Measurements from ENCODE around the gene AMOTL1. TPM values are rescaled to one million over a fixed set of nuclear protein-coding genes. Genes with fewer than 3 reads are reported as not detected.

The AMOTL1 gene
- total and polyA plus RNA-seq, 2 donors (not counting 3 experiments of a cell fraction or from before 2014, with no cell fraction given), result 12.5 to 37.8 TPM

- BruUV-seq (replicated peaks), result no TSS peak
- Histone ChIP-seq H3K79me2 (ENCODE audit: control insufficient read depth, insufficient read depth, low read length) (peaks cover 96% of the 10 kb centered on the region), H3K4me1 (ENCODE audit: control insufficient read depth, extremely low read depth, insufficient read depth, low read length) (peaks cover 27% of the 10 kb centered on the region), H3K9ac (replicated peaks; ENCODE audit: extremely low read depth, insufficient read depth, low read length) (no peak overlapping the region), H3K4me2 (ENCODE audit: insufficient read depth, low read length) (no peak overlapping the region), H3K36me3 (ENCODE audit: control insufficient read depth in 2 of 2, extremely low read depth in 1 of 2, insufficient read depth in 2 of 2, low read length in 2 of 2) (no peaks in the 10 kb centered on the region), H3K4me3 (replicated peaks in 1 of 3; ENCODE audit: insufficient read depth in 1 of 3, low read depth in 1 of 3, low read length in 3 of 3) (no peak overlapping the region), H3K27ac (ENCODE audit: insufficient read depth, low read depth, low read length) (no peak overlapping the region), H3K9me3 (replicated peaks; ENCODE audit: control insufficient read depth, insufficient read depth, low read length) (no peaks in the 10 kb centered on the region), H3K9me1 (replicated peaks; ENCODE audit: control insufficient read depth, extremely low read depth, insufficient read depth, low read length) (no peaks in the 10 kb centered on the region), H4K20me1 (replicated peaks; ENCODE audit: control insufficient read depth, extremely low read depth, insufficient read depth, low read length) (peaks cover 7% of the 10 kb centered on the region), H2AFZ (ENCODE audit: low read depth, low read length) (no peak overlapping the region), H3K27me3 (ENCODE audit: control insufficient read depth in 2 of 2, insufficient read depth in 2 of 2, low read length in 2 of 2) (no peaks in the 10 kb centered on the region)
- intact Hi-C loops (cut with micrococcal nuclease), result no loop called here
- ChIA-PET POLR2A (no interaction called here), CTCF (interaction anchor here (0.9 to 1.5 kb wide), 5 partner anchors 12 to 195 kb away, joined by 3 to 6 read pairs (median 3); no protein-coding TSS in a partner anchor)
- FAIRE-seq (no peak), DNase-seq (ENCODE audit: low read depth, low spot score) (no peak)
- TF ChIP-seq FOS (IDR thresholded peaks at IDR 0.05; ENCODE audit: borderline replicate concordance, insufficient read depth, low read length), result no peak
- TF ChIP-seq, protein P1, sequence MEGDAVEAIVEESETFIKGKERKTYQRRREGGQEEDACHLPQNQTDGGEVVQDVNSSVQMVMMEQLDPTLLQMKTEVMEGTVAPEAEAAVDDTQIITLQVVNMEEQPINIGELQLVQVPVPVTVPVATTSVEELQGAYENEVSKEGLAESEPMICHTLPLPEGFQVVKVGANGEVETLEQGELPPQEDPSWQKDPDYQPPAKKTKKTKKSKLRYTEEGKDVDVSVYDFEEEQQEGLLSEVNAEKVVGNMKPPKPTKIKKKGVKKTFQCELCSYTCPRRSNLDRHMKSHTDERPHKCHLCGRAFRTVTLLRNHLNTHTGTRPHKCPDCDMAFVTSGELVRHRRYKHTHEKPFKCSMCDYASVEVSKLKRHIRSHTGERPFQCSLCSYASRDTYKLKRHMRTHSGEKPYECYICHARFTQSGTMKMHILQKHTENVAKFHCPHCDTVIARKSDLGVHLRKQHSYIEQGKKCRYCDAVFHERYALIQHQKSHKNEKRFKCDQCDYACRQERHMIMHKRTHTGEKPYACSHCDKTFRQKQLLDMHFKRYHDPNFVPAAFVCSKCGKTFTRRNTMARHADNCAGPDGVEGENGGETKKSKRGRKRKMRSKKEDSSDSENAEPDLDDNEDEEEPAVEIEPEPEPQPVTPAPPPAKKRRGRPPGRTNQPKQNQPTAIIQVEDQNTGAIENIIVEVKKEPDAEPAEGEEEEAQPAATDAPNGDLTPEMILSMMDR (IDR thresholded peaks at IDR 0.05; ENCODE audit: extremely low read depth in 1 of 2, insufficient read depth in 1 of 2, low read depth in 1 of 2, low read length in 2 of 2), result no peak
- dilution Hi-C loops (cut with MboI; ENCODE audit: extremely low pct_ligation_motif_present, low sequenced_read_pairs), result no loop called here
Measured at GRCh38 chr11:94773842-94774241, 5.7 kb downstream of the AMOTL1 start.

- Histone ChIP-seq H3K27ac (ENCODE audit: insufficient read depth, low read depth, low read length) (no peak overlapping the region), H3K79me2 (ENCODE audit: control insufficient read depth, insufficient read depth, low read length) (peaks cover 96% of the 10 kb centered on the region), H3K4me3 (replicated peaks in 1 of 3; ENCODE audit: insufficient read depth in 1 of 3, low read depth in 1 of 3, low read length in 3 of 3) (no peak overlapping the region), H3K27me3 (ENCODE audit: control insufficient read depth in 2 of 2, insufficient read depth in 2 of 2, low read length in 2 of 2) (no peaks in the 10 kb centered on the region), H2AFZ (ENCODE audit: low read depth, low read length) (no peak overlapping the region), H3K9me1 (replicated peaks; ENCODE audit: control insufficient read depth, extremely low read depth, insufficient read depth, low read length) (no peaks in the 10 kb centered on the region), H3K9me3 (replicated peaks; ENCODE audit: control insufficient read depth, insufficient read depth, low read length) (no peaks in the 10 kb centered on the region), H3K36me3 (ENCODE audit: control insufficient read depth in 2 of 2, extremely low read depth in 1 of 2, insufficient read depth in 2 of 2, low read length in 2 of 2) (no peaks in the 10 kb centered on the region), H3K4me1 (ENCODE audit: control insufficient read depth, extremely low read depth, insufficient read depth, low read length) (peaks cover 27% of the 10 kb centered on the region), H4K20me1 (replicated peaks; ENCODE audit: control insufficient read depth, extremely low read depth, insufficient read depth, low read length) (peaks cover 7% of the 10 kb centered on the region), H3K9ac (replicated peaks; ENCODE audit: extremely low read depth, insufficient read depth, low read length) (no peak overlapping the region), H3K4me2 (ENCODE audit: insufficient read depth, low read length) (no peak overlapping the region)
- intact Hi-C loops (cut with micrococcal nuclease), result no loop called here
- TF ChIP-seq POLR2AphosphoS5 (IDR thresholded peaks at IDR 0.05; ENCODE audit: insufficient read depth, low read depth, low read length) (no peak), MYC (IDR thresholded peaks at IDR 0.05; ENCODE audit: low read depth, low read length) (no peak)
- CTCF ChIA-PET, result interaction anchor here (1.0 to 1.5 kb wide), 4 partner anchors 12 to 123 kb away, joined by 3 to 6 read pairs (median 3); no protein-coding TSS in a partner anchor
- POLR2A ChIA-PET, result no interaction called here
- dilution Hi-C loops (cut with MboI; ENCODE audit: extremely low pct_ligation_motif_present, low sequenced_read_pairs), result no loop called here
- no peak for FAIRE-seq
- BruUV-seq (replicated peaks), result no TSS peak
- peak; percentile 24 for DNase-seq (ENCODE audit: low read depth, low spot score)
Measured at GRCh38 chr11:94774345-94774744, 6.2 kb downstream of the AMOTL1 start.

All from endothelial cell of umbilical vein (primary cell).